Measurements from ENCODE around the gene ZDHHC24.

DNA sequence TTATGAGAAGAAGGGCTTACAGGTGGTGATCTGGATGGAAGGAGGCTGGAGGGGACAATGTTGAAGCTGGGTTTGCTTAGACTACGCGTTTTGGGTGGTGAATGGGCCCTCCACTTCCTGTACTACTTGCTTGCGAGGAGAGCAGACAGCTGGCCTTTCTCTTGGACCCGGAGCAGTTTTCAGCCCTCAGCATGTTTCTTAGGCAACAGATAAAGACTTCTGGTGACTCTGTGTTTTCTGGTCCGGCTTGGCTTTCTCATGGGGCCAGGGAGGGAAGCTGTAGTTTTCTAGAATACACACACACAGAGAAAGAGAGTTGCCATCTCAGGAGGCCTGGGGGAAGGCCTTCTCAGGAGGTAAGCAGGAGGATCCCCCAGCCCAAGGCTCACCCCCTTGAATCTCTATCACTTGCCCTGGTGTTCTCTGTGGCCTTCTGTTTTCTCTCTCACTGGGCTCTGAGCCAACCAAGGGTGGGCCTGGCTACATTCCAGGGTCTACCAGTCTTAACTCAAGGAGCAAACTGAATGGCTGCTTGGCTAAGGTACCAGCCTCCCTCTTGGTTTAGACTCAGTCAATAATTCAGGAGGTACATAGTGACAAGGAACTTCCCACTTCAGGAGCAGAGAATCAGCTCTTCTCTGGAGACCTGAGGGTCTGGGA, 49.5 kb upstream of the ZDHHC24 start:
- no peak for TF ChIP-seq CTCF (IDR thresholded peaks at IDR 0.05)
- TF ChIP-seq POLR2A (IDR thresholded peaks at IDR 0.05), result no peak

Measured in prostate gland (tissue), 2 donors.